RWPE1 (cell line): ENCODE results near the gene LRRC32.

Experiments
- CTCF ChIA-PET: fragments of 350-600 bp; sonication (Branson Sonifier 250); formaldehyde crosslinking; extraction: SDS; loops from one replicate; lab custom pipeline; 2021; lab: Yijun Ruan, JAX
- POLR2A ChIA-PET: fragments of 400-600 bp; formaldehyde crosslinking; extraction: SDS; loops from one replicate; lab custom pipeline; 2020; ENCODE audit warnings: antibody characterized with exemption; ENCODE audit not compliant: low non-redundant PET; lab: Yijun Ruan, JAX
- DNase-seq: peaks from one replicate; pipeline ENCODE4 v3.0.0; 2012; ENCODE audit warnings: low spot score
- H3K27ac ChIP-seq: fragments of 450-650 bp; 2 replicates; pipeline ENCODE4 v1.5.1; 2017
- CTCF ChIP-seq: fragments of 450-650 bp; conservative IDR thresholded peaks from 2 replicates; pipeline ENCODE4 v1.5.1; 2017; ENCODE audit warnings: low read depth, mild to moderate bottlenecking

Gene LRRC32

GRCh38 chr11:76701294-76702040, 30.9 kb upstream of the LRRC32 start:
- H3K27ac ChIP-seq = no peak overlapping the region
- POLR2A ChIA-PET = no interaction called here
- CTCF ChIA-PET = interaction anchor here (2.0 kb wide), 1 partner anchor 21 kb away, joined by 4 read pairs; no protein-coding TSS in a partner anchor
- no peak for DNase-seq
- no peak for TF ChIP-seq CTCF

- DNase-seq = peak; percentile 51
- ChIA-PET CTCF (interaction anchor here (2.0 kb wide), 1 partner anchor 22 kb away, joined by 4 read pairs; no protein-coding TSS in a partner anchor), POLR2A (no interaction called here)
- H3K27ac ChIP-seq = no peak overlapping the region
- TF ChIP-seq CTCF = no peak
Observed at GRCh38 chr11:76700177-76701100, 29.9 kb upstream of the LRRC32 start.

GRCh38 chr11:76699451-76700091, 29.0 kb upstream of the LRRC32 start:
- CTCF ChIA-PET = interaction anchor here (0.5 to 0.6 kb wide), 2 partner anchors 13 to 589 kb away, joined by 3 read pairs; no protein-coding TSS in a partner anchor
- no peak for TF ChIP-seq CTCF

GRCh38 chr11:76698321-76699043, 27.9 kb upstream of the LRRC32 start:
- TF ChIP-seq CTCF = no peak
- ChIA-PET POLR2A (no interaction called here), CTCF (interaction anchor here (0.5 to 0.6 kb wide), 3 partner anchors 14 to 588 kb away, joined by 3 read pairs; no protein-coding TSS in a partner anchor)
- DNase-seq = no peak
- H3K27ac ChIP-seq = no peak overlapping the region

More at GRCh38 chr11:76699451-76700091, 29.0 kb upstream of the LRRC32 start:
- POLR2A ChIA-PET = no interaction called here
- no peak for DNase-seq
- no peak overlapping the region for H3K27ac ChIP-seq

GRCh38 chr11:76696756-76697155, 26.2 kb upstream of the LRRC32 start:
- DNase-seq = no peak
- ChIA-PET CTCF (no interaction called here), POLR2A (no interaction called here)
- no peak for TF ChIP-seq CTCF
- no peak overlapping the region for H3K27ac ChIP-seq
